DOHH2 (cell line): Measurements from ENCODE around the gene MBD5.

Source experiments
- H3F3A ChIP-seq: fragments of 200-600 bp; sonication (generic), shearing (Covaris generic); 2 replicates; pipeline ENCODE4 v1.6.0; 2016; ENCODE audit warnings: antibody characterized with exemption, mild to moderate bottlenecking; ENCODE audit not compliant: control insufficient read depth, insufficient read depth
- H3K27ac ChIP-seq: fragments of 200-600 bp; sonication (generic); 2 replicates; pipeline ENCODE4 v1.5.1; 2014; ENCODE audit warnings: low read depth, mild to moderate bottlenecking, low read length, moderate library complexity
- H3K27me3 ChIP-seq: fragments of 200-600 bp; sonication (generic); 2 replicates; pipeline ENCODE4 v1.6.1; 2014; ENCODE audit warnings: mild to moderate bottlenecking, low read length, mixed read lengths; ENCODE audit not compliant: control insufficient read depth
- H3K36me3 ChIP-seq: fragments of 200-600 bp; sonication (generic); 2 replicates; pipeline ENCODE4 v1.6.1; 2014; ENCODE audit warnings: mild to moderate bottlenecking, low read length, moderate library complexity, mixed read lengths; ENCODE audit not compliant: control insufficient read depth
- H3K4me1 ChIP-seq: fragments of 200-600 bp; sonication (generic); 2 replicates; pipeline ENCODE4 v1.6.1; 2014; ENCODE audit warnings: mild to moderate bottlenecking, low read length, mixed read lengths; ENCODE audit not compliant: control insufficient read depth
- H3K4me2 ChIP-seq: fragments of 200-600 bp; sonication (generic); 2 replicates; pipeline ENCODE4 v1.6.0; 2014; ENCODE audit warnings: mild to moderate bottlenecking, low read length, moderate library complexity
- H3K4me3 ChIP-seq: fragments of 200-600 bp; sonication (generic); 2 replicates; pipeline ENCODE4 v1.5.1; 2014; ENCODE audit warnings: mild to moderate bottlenecking, low read length, mixed read lengths
- H3K79me2 ChIP-seq: fragments of 200-600 bp; sonication (generic); 2 replicates; pipeline ENCODE4 v1.6.1; 2014; ENCODE audit warnings: mild to moderate bottlenecking, low read length, mixed read lengths; ENCODE audit not compliant: control insufficient read depth
- H3K9me2 ChIP-seq: fragments of 200-600 bp; sonication (generic); replicated peaks from 2 replicates; pipeline ENCODE4 v1.6.1; 2014; ENCODE audit warnings: mild to moderate bottlenecking, low read length, mixed read lengths; ENCODE audit not compliant: control insufficient read depth
- H3K9me3 ChIP-seq: fragments of 200-600 bp; sonication (generic); 2 replicates; pipeline ENCODE4 v1.6.1; 2014; ENCODE audit warnings: antibody characterized with exemption, low read length, mixed read lengths; ENCODE audit not compliant: control insufficient read depth, insufficient read depth
- H4K20me1 ChIP-seq: fragments of 200-600 bp; sonication (generic); 2 replicates; pipeline ENCODE4 v1.6.0; 2014; ENCODE audit warnings: low read depth, mild to moderate bottlenecking, antibody characterized with exemption, low read length, moderate library complexity; ENCODE audit not compliant: control insufficient read depth, insufficient read depth
- CTCF ChIP-seq: fragments of 200-600 bp; sonication (generic); IDR thresholded peaks from one replicate; pipeline ENCODE4 v1.5.1; 2014; ENCODE audit warnings: antibody characterized with exemption, mild to moderate bottlenecking, low read depth, low read length; ENCODE audit not compliant: poor library complexity, severe bottlenecking
- EZH2phosphoT487 ChIP-seq: fragments of 200-600 bp; sonication (generic); IDR thresholded peaks from 2 replicates; pipeline ENCODE4 v1.6.1; 2017; ENCODE audit warnings: borderline replicate concordance, mild to moderate bottlenecking, antibody characterized with exemption, low read length, moderate library complexity, mixed read lengths

The MBD5 gene

GRCh38 chr2:148342086-148342485, 321.2 kb downstream of the MBD5 start:
- H3K4me3 ChIP-seq, result no peak overlapping the region
- no peaks in the 10 kb centered on the region for H3K4me1 ChIP-seq
- no peaks in the 10 kb centered on the region for H3K36me3 ChIP-seq
- H3K27me3 ChIP-seq, result no peaks in the 10 kb centered on the region
- H3F3A ChIP-seq, result no peaks in the 10 kb centered on the region
- no peaks in the 10 kb centered on the region for H3K79me2 ChIP-seq
- TF ChIP-seq EZH2phosphoT487 (no peak), CTCF (no peak)
- no peak overlapping the region for H3K4me2 ChIP-seq
- H3K27ac ChIP-seq, result no peak overlapping the region
- no peaks in the 10 kb centered on the region for H4K20me1 ChIP-seq
- H3K9me3 ChIP-seq, result no peaks in the 10 kb centered on the region
- no peaks in the 10 kb centered on the region for H3K9me2 ChIP-seq

GRCh38 chr2:148350199-148350598, 329.3 kb downstream of the MBD5 start:
- no peak overlapping the region for H3K4me2 ChIP-seq
- no peak overlapping the region for H3K4me3 ChIP-seq
- no peaks in the 10 kb centered on the region for H3K9me3 ChIP-seq
- no peak for TF ChIP-seq CTCF
- no peak for TF ChIP-seq EZH2phosphoT487
- no peaks in the 10 kb centered on the region for H3K79me2 ChIP-seq
- no peaks in the 10 kb centered on the region for H3K4me1 ChIP-seq
- no peaks in the 10 kb centered on the region for H4K20me1 ChIP-seq
- no peaks in the 10 kb centered on the region for H3F3A ChIP-seq
- no peaks in the 10 kb centered on the region for H3K9me2 ChIP-seq
- H3K27ac ChIP-seq, result no peak overlapping the region
- H3K36me3 ChIP-seq, result no peaks in the 10 kb centered on the region
- no peaks in the 10 kb centered on the region for H3K27me3 ChIP-seq

GRCh38 chr2:148351437-148352143, 330.7 kb downstream of the MBD5 start:
- no peaks in the 10 kb centered on the region for H3K9me3 ChIP-seq
- no peak overlapping the region for H3K4me2 ChIP-seq
- no peaks in the 10 kb centered on the region for H3K9me2 ChIP-seq
- H4K20me1 ChIP-seq, result no peaks in the 10 kb centered on the region
- no peaks in the 10 kb centered on the region for H3K36me3 ChIP-seq
- no peak overlapping the region for H3K27ac ChIP-seq
- H3K4me3 ChIP-seq, result no peak overlapping the region
- H3F3A ChIP-seq, result no peaks in the 10 kb centered on the region
- no peaks in the 10 kb centered on the region for H3K27me3 ChIP-seq
- H3K79me2 ChIP-seq, result no peaks in the 10 kb centered on the region
- no peaks in the 10 kb centered on the region for H3K4me1 ChIP-seq
- TF ChIP-seq EZH2phosphoT487, result no peak

- H3K4me2 ChIP-seq, result no peak overlapping the region
- H3K4me3 ChIP-seq, result no peak overlapping the region
- H3K79me2 ChIP-seq, result no peaks in the 10 kb centered on the region
- no peaks in the 10 kb centered on the region for H3K36me3 ChIP-seq
- H3K27me3 ChIP-seq, result no peaks in the 10 kb centered on the region
- no peaks in the 10 kb centered on the region for H3K9me3 ChIP-seq
- no peak overlapping the region for H3K27ac ChIP-seq
- H3K9me2 ChIP-seq, result no peaks in the 10 kb centered on the region
- no peaks in the 10 kb centered on the region for H3F3A ChIP-seq
- no peaks in the 10 kb centered on the region for H3K4me1 ChIP-seq
- no peaks in the 10 kb centered on the region for H4K20me1 ChIP-seq
- TF ChIP-seq CTCF (no peak), EZH2phosphoT487 (no peak)
These were observed 337.5 kb downstream of the MBD5 start for GRCh38 chr2:148358375-148358774.
